HG02885 (cell line): ENCODE data around the gene SYT5.

ENCODE experiments used
- ATAC-seq: cut with Tn5 transposase; IDR thresholded peaks from one replicate; pipeline ENCODE4 v1.9.1; 2021; ENCODE audit warnings: mild to moderate bottlenecking; ENCODE audit not compliant: unreplicated experiment, poor library complexity

Gene SYT5

GRCh38 chr19:55149078-55150003 is 30.7 kb downstream of the SYT5 start, which contains the start of gene TNNT1:
Gene TNNT1 (minus strand): TSS chr19:55149206. CDS start chr19:55147157, 2,049 bp downstream.
- ATAC-seq = no peak

DNA sequence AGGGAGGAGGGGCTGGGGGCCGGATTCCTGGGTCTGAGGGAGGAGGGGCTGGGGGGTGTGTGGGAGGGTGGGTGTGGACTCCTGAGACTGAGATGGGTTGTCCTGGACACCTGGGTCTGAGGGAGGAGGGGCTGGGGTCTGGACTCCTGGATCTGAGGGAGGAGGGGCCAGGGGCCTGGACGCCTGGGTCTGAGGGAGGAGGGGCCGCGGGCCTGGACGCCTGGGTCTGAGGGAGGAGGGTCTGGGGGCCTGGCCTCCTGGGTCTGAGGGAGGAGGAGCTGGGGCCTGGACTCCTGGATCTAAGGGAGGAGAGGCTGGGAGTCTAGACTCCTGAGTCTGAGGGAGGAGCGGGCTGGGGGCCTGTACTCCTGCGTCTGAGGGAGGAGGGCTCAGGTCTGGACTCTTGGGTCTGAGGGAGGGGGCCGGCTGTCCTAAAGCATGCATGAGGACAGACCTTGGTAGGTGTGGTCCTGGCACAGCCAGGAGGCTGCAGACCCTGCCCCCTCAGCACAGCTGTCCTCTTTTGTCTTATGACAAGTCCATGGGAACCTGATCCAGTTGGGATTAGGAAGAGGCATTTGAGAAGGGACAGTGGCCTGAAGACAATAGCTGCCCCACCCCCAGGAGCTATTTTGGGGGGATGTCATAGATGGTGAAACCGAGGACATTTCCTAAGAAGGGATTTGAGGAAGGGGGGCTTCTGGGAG is 32.4 kb downstream of the SYT5 start:
- no peak for ATAC-seq

GRCh38 chr19:55146705-55147273 is 33.3 kb downstream of the SYT5 start:
- no peak for ATAC-seq

DNA sequence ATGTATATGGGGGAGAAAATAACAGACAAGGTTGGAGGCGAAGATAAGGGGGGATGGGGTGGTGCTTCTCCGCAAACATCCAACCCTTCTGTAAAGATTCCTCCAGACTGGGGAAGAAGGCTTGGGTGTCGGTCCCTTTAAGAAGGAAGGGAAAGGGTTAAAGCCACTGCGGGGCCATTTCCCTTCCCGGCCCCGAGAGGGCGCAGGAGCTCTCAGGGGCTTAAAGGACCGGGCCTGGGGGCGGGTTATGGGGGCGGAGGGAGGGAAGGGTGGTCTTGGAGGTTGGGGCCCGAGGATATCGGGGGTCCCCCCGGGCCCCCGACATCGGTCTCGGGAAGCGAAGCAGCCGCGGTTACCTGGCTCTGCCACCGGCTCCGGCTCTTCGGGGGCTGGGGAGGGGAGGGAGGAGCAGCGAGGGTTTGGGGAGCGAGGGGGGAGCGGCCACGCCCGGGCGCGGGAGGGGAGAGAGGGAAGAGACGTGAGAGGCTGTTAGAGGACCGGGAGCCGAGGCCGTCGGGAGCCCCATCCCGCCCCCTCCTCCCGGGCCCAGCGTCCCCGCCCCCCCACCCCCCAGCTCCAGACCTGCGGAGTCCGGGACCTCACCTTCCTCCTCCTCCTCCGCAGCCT is 33.9 kb downstream of the SYT5 start:
- ATAC-seq = no peak

DNA sequence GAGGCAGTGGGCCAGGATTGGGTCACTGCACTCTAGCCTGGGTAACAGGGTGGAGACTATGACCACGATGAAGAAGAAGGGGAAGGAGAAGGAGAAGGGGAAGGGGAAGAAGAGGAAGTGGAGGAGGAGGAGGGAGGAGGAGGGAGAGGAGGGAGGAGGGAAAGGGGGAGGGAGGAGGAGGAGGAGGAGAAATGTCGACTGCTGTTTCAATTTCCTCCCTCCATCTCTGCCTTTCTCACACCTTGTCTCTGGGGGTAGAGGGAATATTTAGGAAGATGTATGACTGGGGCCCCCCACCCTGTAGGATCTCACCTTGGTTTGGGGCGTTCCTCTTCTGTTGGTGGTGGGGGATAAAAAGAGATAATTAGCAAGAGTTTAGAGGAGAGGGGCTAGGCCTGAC is 34.9 kb downstream of the SYT5 start:
- no peak for ATAC-seq

GRCh38 chr19:55141696-55142095 is 38.4 kb downstream of the SYT5 start:
- ATAC-seq = no peak

DNA sequence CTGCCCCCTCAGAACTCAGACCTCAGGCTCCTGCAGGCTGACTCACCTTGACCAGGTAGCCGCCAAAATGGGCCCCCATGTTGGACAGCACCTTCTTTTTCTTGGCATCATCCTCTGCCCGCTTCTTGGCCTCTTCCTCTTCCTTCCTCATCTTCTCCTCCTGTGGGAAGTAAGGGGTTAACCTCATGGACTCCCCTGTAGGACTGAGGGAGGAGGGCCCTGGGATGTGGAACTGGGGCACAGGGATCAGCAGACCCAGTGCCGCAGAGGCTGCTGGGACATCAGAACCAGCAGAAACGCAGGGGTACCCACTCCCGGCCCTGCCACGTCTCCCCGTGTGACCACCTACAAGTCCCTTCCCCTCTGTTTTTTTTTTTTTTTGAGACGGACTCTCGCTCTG is 42.2 kb downstream of the SYT5 start:
- ATAC-seq = no peak

DNA sequence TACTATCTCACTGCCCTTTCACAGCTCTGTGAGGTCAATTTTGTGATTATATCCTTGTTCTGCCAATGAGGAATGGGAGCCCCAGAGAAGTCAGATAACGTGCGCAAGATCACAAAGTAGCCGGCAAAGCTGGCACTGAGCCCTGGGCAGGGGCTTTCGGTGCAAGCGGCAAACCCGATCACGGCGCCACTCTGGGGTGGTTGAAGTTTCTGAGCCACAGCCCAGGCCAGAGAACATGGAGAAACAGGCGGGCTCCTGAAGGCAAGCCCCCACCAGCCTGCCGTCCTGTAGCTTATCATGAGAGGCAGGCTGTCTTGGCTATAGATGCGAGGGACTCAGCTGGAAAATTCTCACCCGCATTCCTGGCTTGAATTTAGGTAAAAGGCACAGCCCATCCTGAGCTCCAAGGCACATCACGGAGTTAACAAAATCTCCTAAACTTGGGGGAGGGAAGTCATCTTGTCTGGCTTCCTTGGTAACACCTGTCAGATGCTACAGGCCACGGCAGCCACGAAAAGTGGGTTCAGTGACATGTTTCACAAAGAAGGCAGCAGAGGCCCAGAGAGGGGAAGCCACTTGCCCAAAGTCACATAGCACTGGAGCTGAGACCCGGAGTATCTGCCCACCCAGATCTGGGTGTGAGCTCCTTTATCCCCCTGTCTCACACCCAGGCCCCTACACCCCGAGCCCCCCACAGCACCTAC is 43.5 kb downstream of the SYT5 start:
- no peak for ATAC-seq

DNA sequence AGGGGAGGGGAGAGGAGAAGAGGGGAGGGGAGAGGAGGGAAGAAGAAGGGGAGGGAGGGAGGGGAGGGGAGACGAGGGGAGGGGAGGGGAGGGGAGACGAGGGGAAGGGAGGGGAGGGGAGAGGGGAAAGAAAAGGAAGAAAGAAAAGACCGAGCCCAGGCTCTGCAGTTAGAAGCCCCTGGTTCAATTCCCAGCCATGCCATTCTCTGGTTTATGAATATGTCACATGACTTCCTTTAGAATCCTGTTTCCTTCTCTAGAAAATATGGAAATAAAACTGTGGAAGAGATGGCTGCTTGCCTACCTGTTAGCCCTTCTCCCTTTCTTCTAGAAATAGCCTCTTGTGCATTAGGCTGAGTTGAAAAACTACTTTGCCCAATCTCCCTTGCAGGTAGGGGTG is 45.4 kb downstream of the SYT5 start:
- no peak for ATAC-seq

- ATAC-seq = no peak
These were observed 46.2 kb downstream of the SYT5 start for GRCh38 chr19:55133639-55134444.

- no peak for ATAC-seq
These were observed 47.5 kb downstream of the SYT5 start for GRCh38 chr19:55132453-55133129.

DNA sequence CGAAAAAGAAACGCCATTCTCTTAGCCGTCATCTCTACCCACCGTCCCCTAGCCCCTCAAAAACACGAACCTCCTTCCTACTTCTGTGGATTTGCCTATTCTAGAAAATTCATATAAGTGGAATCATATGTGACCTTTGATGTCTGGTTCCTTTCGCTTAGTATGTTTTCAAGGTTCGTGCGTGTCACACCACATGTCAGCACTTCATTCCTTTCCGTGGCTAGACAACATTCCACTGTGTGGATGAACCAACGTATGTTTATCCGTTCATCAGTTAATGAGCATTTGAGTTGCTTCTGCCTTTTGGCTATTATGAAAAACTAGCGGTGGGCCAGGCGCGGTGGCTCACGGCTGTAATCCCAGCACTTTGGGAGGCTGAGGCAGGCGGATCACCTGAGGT is 48.7 kb downstream of the SYT5 start:
- no peak for ATAC-seq
